Suprapubic skin (tissue), 4 donors: ENCODE results near the gene ZNF782. TPM values are rescaled to one million over a fixed set of nuclear protein-coding genes. Genes with fewer than 3 reads are reported as not detected.
A peak's percentile ranks its signal among the peaks of the same experiment; 100 is the strongest.

Experiments used
- DNase-seq, 2 donors: peaks; one replicate each; pipeline ENCODE4 v3.0.0-alpha.2; 2019; ENCODE audit warnings: low spot score in 2 of 2
- H3K27ac ChIP-seq: fragments of 200-600 bp; sonication (generic); one replicate; pipeline ENCODE4 v1.5.1; 2019
- H3K27me3 ChIP-seq: fragments of 200-600 bp; sonication (generic); one replicate; pipeline ENCODE4 v1.5.1; 2019
- H3K36me3 ChIP-seq: fragments of 200-600 bp; sonication (generic); one replicate; pipeline ENCODE4 v1.5.1; 2019
- H3K4me1 ChIP-seq: fragments of 200-600 bp; sonication (generic); one replicate; pipeline ENCODE4 v1.5.1; 2019
- H3K4me3 ChIP-seq: fragments of 200-600 bp; sonication (generic); one replicate; pipeline ENCODE4 v1.5.1; 2019; ENCODE audit warnings: mild to moderate bottlenecking
- H3K9me3 ChIP-seq: fragments of 200-600 bp; sonication (generic); one replicate; pipeline ENCODE4 v1.5.1; 2019
- EP300 ChIP-seq: sonication (generic); formaldehyde crosslinking; IDR thresholded peaks from one replicate; pipeline ENCODE4 v1.6.1; 2017; ENCODE audit warnings: antibody characterized with exemption
- POLR2A ChIP-seq, 2 donors: fragments of 450-650 bp; IDR thresholded peaks; one replicate each; pipeline ENCODE4 v1.6.1; 2017; ENCODE audit warnings: antibody characterized with exemption in 2 of 2, mild to moderate bottlenecking in 2 of 2, moderate library complexity in 2 of 2
- POLR2AphosphoS5 ChIP-seq, 3 donors: sonication (generic); formaldehyde crosslinking; IDR thresholded peaks; one replicate each; pipeline ENCODE4 v1.6.1; 2017; ENCODE audit warnings: antibody characterized with exemption in 3 of 3
- WGBS: methylation state at CpG from one replicate; pipeline ENCODE4 v1.1.5; 2018; 5-methylcytosine and 5-hydroxymethylcytosine counted together
- total RNA-seq, 4 donors: library from RNA; depleted of rRNA; stranded (reverse); fragments of >200 nt; gene quantifications; one replicate each; pipeline ENCODE4 v1.1.0, GENCODE V29; 2016
- TF ChIP-seq, protein P1 (sequence below), 2 donors: fragments of 200-600 bp in 1 of 2; fragments of 450-650 bp in 1 of 2; sonication (generic) in 1 of 2; IDR thresholded peaks; one replicate each; pipeline ENCODE4 v1.5.1; 2016 to 2019; ENCODE audit warnings: antibody characterized with exemption in 2 of 2, mild to moderate bottlenecking in 1 of 2, moderate library complexity in 1 of 2

ZNF782 gene
- total RNA-seq, 4 donors from 2014 or later = 7.9 to 27.8 (median 11.9) TPM

DNA sequence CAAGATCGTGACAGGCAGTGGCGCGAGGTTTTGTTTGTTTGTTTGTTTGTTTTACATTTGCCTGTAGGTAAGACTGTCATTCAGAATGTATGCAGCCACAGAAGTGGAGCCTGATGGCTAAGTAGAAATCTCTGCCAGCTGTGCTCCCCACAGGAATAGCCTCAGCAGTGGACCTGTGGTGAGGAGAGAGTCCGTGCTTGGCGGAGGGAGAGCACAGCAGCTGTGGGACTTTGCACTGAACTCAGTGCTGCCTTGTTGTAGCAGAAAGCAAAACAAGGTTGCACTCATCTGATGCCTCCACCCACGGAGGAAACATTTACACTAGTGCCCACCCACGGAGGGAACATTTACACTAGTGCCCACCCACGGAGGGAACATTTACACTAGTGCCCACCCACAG, 4.4 kb upstream of the ZNF782 start:
- no peak for TF ChIP-seq POLR2A (IDR thresholded peaks at IDR 0.05)
- TF ChIP-seq, protein P1, sequence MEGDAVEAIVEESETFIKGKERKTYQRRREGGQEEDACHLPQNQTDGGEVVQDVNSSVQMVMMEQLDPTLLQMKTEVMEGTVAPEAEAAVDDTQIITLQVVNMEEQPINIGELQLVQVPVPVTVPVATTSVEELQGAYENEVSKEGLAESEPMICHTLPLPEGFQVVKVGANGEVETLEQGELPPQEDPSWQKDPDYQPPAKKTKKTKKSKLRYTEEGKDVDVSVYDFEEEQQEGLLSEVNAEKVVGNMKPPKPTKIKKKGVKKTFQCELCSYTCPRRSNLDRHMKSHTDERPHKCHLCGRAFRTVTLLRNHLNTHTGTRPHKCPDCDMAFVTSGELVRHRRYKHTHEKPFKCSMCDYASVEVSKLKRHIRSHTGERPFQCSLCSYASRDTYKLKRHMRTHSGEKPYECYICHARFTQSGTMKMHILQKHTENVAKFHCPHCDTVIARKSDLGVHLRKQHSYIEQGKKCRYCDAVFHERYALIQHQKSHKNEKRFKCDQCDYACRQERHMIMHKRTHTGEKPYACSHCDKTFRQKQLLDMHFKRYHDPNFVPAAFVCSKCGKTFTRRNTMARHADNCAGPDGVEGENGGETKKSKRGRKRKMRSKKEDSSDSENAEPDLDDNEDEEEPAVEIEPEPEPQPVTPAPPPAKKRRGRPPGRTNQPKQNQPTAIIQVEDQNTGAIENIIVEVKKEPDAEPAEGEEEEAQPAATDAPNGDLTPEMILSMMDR (IDR thresholded peaks at IDR 0.05) = no peak
- TF ChIP-seq POLR2AphosphoS5 (IDR thresholded peaks at IDR 0.05) = no peak
- TF ChIP-seq EP300 = no peak
- H3K4me1 ChIP-seq = peaks cover 8% of the 10 kb centered on the region
- WGBS = 90% methylated on average over 8 of the region's 8 CpGs
- no peaks in the 10 kb centered on the region for H3K9me3 ChIP-seq
- H3K27ac ChIP-seq = no peak overlapping the region
- no peaks in the 10 kb centered on the region for H3K36me3 ChIP-seq
- H3K4me3 ChIP-seq = no peak overlapping the region
- H3K27me3 ChIP-seq = no peaks in the 10 kb centered on the region
- no peak for DNase-seq

DNA sequence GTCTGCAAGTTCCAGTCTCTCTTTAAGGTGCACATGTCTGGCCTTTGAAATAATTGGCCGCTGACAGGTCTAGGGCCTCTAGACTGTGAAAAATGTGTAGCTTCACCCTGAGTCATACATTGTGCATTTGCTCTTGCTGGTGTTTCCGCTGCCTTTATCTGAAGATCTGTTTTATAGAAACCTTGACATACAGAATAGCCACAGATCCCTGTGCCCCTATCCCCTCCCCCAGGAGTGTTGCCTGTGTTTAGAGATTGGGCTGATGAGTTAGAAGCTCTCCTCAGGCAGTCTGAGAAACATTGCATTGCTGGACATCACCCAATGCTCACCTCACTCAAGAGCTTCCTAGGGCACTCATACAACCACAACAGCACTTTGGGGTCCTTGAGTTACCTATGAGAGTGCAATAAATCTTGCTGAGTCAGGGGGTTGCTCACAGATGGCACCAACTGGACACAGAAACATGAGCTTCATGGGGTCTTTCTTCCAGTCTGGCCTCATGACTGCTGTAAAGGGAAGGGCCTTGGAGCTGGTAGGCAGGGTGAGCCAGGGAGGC, 3.8 kb upstream of the ZNF782 start:
- no peak overlapping the region for H3K4me3 ChIP-seq
- TF ChIP-seq POLR2AphosphoS5 (IDR thresholded peaks at IDR 0.05) (no peak), POLR2A (IDR thresholded peaks at IDR 0.05) (no peak), EP300 (no peak)
- TF ChIP-seq, protein P1 (IDR thresholded peaks at IDR 0.05) = no peak

DNA sequence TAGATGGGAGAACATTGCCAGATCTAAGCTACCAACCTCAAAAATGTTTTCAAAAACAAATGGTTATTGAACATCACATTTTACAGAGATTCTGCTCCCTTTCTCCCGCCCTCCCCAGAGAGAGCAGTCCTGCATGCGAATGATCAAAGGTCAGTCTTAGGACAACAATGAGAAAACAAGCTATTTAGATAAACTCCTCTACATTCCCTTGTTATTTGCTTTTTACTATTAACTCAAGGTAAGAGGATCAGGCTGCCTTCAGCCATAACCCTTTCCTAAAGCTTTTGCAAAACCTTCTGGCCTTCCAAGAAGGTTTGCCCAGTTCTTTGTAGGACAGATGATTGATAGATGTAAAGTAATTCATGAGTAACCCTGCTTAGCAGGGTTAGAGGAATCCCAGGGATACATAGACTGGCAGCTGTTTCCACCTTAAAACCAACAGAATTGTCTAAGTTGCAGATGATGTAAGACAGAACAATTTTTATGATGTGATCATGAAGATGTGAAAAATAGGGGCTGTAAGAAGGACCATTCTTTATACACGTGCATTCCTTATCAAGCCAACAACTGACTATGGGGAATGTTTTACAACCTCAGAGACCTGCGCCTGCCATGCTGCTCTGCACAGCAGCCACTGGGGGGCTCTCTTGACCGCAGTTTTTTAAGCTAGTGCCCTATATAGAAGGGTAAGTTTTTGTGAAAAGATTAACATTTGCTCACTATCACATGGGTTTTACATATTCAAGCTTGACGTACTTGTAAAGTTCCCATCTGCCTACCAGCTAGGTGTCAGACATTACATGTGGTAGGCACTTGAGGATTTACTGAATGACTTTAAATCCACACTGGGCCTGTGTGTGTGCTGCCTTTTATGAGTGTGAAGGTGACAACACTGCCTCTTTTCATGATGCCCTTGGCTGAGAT, 2.3 kb upstream of the ZNF782 start:
- H3K9me3 ChIP-seq = no peaks in the 10 kb centered on the region
- H3K27me3 ChIP-seq = no peaks in the 10 kb centered on the region
- no peak for DNase-seq
- no peak for TF ChIP-seq POLR2A (IDR thresholded peaks at IDR 0.05)
- TF ChIP-seq EP300 = no peak
- TF ChIP-seq, protein P1 (IDR thresholded peaks at IDR 0.05) = peak; percentile 72 to 86
- TF ChIP-seq POLR2AphosphoS5 (IDR thresholded peaks at IDR 0.05) = no peak
- 20% methylated on average over 6 of the region's 6 CpGs for WGBS
- no peaks in the 10 kb centered on the region for H3K36me3 ChIP-seq
- H3K4me3 ChIP-seq = no peak overlapping the region
- H3K4me1 ChIP-seq = peaks cover 28% of the 10 kb centered on the region
- H3K27ac ChIP-seq = no peak overlapping the region

More for the DNA sequence above, 3.8 kb upstream of the ZNF782 start:
- no peak overlapping the region for H3K27ac ChIP-seq
- no peaks in the 10 kb centered on the region for H3K27me3 ChIP-seq
- H3K9me3 ChIP-seq = no peaks in the 10 kb centered on the region
- H3K4me1 ChIP-seq = peaks cover 14% of the 10 kb centered on the region
- 94% methylated on average over 2 of the region's 2 CpGs for WGBS
- DNase-seq = no peak
- no peaks in the 10 kb centered on the region for H3K36me3 ChIP-seq

DNA sequence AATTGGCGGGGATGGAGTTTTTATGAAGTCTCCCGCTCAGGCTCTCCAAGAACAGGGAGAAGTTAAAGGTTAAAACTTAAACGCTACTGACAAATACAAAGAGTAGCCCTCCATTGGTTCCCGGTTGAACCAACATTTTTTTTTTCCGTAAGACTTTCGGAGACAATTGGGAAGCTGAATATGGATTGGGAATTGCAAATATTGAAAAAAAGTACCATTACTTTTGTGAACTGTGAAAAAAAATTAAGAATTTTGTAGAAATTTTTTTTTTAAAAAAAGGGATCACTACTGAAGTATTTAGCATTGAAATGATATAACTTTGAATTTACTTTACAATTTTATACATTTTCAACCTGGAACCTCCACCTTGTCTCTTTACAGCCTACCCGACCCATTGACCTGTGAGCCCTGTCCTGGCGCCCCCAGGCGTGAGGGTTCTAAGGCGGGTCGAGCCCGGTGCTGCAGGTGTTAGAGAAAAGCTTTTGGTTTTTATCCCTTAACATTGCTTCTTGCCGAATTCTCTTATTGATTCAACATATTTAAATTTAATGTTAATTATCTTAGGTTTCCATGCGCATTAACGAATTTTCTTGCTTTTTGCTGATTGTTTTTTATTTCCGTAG, 448 bp upstream of the ZNF782 start:
- DNase-seq = no peak
- peaks cover 28% of the 10 kb centered on the region for H3K4me1 ChIP-seq
- H3K36me3 ChIP-seq = peaks cover 4% of the 10 kb centered on the region
- H3K27ac ChIP-seq = no peak overlapping the region
- TF ChIP-seq, protein P1 (IDR thresholded peaks at IDR 0.05) = no peak
- TF ChIP-seq POLR2A (IDR thresholded peaks at IDR 0.05) = no peak
- TF ChIP-seq EP300 = no peak
- TF ChIP-seq POLR2AphosphoS5 (IDR thresholded peaks at IDR 0.05) = no peak
- H3K4me3 ChIP-seq = peak overlapping the region; percentile 95
- 13% methylated on average over 16 of the region's 16 CpGs for whole genome bisulfite sequencing
- H3K27me3 ChIP-seq = no peaks in the 10 kb centered on the region
- H3K9me3 ChIP-seq = no peaks in the 10 kb centered on the region

DNA sequence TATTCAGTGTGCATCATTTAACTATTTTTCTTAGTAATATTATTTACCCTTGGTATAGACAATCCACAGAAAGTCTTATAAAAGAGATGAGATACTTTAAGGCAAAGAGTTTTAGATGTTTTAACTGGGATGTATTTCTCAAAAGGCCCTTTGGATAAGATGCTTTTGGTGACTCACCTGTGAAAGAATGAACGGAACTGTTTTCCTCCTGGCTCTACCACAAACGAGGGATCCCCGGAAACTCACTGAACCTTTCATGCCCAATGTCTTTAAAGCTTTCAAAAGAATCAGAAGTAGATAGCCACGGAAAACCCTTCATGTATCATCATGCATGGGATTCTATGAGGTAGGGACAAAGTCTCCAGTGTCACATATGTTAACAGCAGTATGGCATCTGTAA, 1.6 kb downstream of the ZNF782 start:
- Histone ChIP-seq H3K4me3 (peak overlapping the region; percentile 95), H3K36me3 (peaks cover 4% of the 10 kb centered on the region), H3K9me3 (peaks cover 8% of the 10 kb centered on the region), H3K4me1 (peaks cover 28% of the 10 kb centered on the region), H3K27me3 (no peaks in the 10 kb centered on the region), H3K27ac (no peak overlapping the region)
- 59% methylated on average over 4 of the region's 4 CpGs for WGBS
- no peak for DNase-seq
- TF ChIP-seq POLR2A (IDR thresholded peaks at IDR 0.05) (no peak), EP300 (no peak), POLR2AphosphoS5 (IDR thresholded peaks at IDR 0.05) (no peak)
- TF ChIP-seq, protein P1 (IDR thresholded peaks at IDR 0.05) = no peak
